ENCODE measurements around the gene GDF2. TPM values are rescaled to one million over a fixed set of nuclear protein-coding genes. Genes with fewer than 3 reads are reported as not detected.

GDF2 gene
- total RNA-seq, 1 experiment from 2014 or later, result not detected

- TF ChIP-seq, protein P1, sequence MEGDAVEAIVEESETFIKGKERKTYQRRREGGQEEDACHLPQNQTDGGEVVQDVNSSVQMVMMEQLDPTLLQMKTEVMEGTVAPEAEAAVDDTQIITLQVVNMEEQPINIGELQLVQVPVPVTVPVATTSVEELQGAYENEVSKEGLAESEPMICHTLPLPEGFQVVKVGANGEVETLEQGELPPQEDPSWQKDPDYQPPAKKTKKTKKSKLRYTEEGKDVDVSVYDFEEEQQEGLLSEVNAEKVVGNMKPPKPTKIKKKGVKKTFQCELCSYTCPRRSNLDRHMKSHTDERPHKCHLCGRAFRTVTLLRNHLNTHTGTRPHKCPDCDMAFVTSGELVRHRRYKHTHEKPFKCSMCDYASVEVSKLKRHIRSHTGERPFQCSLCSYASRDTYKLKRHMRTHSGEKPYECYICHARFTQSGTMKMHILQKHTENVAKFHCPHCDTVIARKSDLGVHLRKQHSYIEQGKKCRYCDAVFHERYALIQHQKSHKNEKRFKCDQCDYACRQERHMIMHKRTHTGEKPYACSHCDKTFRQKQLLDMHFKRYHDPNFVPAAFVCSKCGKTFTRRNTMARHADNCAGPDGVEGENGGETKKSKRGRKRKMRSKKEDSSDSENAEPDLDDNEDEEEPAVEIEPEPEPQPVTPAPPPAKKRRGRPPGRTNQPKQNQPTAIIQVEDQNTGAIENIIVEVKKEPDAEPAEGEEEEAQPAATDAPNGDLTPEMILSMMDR (conservative IDR thresholded peaks at IDR 0.05), result no peak
- Histone ChIP-seq H3K79me1 (ENCODE audit: insufficient read depth, low read depth, low read length, poor library complexity, severe bottlenecking) (no peaks in the 10 kb centered on the region), H2AFZ (ENCODE audit: low read length) (no peak overlapping the region), H4K20me1 (ENCODE audit: control insufficient read depth, insufficient read depth, insufficient read length) (no peaks in the 10 kb centered on the region), H2BK120ac (ENCODE audit: low read depth, low read length, poor library complexity, severe bottlenecking) (no peak overlapping the region), H2BK20ac (ENCODE audit: low read depth, low read length, poor library complexity, severe bottlenecking) (no peak overlapping the region), H4K8ac (replicated peaks; ENCODE audit: insufficient read length, low read depth, low read length) (no peak overlapping the region), H3K9me3 (ENCODE audit: control insufficient read depth, low read depth, low read length) (no peaks in the 10 kb centered on the region), H3K9ac (ENCODE audit: extremely low read depth, insufficient read length, low read length) (no peak overlapping the region), H3K18ac (ENCODE audit: insufficient read length, low read depth, low read length) (no peak overlapping the region), H3K4me1 (ENCODE audit: insufficient read depth, low read length) (no peaks in the 10 kb centered on the region), H3K23ac (ENCODE audit: insufficient read length, low read depth, low read length) (no peak overlapping the region), H2BK5ac (ENCODE audit: insufficient read length, low read length) (no peak overlapping the region), H4K5ac (ENCODE audit: insufficient read length, low read depth, low read length) (no peak overlapping the region), H3K23me2 (ENCODE audit: insufficient read length, low read depth, low read length, poor library complexity, severe bottlenecking) (no peaks in the 10 kb centered on the region), H3K27ac (ENCODE audit: insufficient read length, low read depth, low read length) (no peak overlapping the region), H3K4me2 (ENCODE audit: insufficient read depth, insufficient read length, low read length) (no peak overlapping the region), H3K14ac (ENCODE audit: insufficient read depth, low read length) (no peak overlapping the region), H2AK5ac (ENCODE audit: insufficient read length, low read length) (no peak overlapping the region), H4K91ac (ENCODE audit: insufficient read length, low read depth, low read length) (no peak overlapping the region), H3K79me2 (ENCODE audit: insufficient read depth, low read length) (no peaks in the 10 kb centered on the region), H2BK15ac (ENCODE audit: low read depth, low read length) (no peak overlapping the region), H3K4ac (ENCODE audit: low read depth, low read length) (no peak overlapping the region), H3K56ac (ENCODE audit: insufficient read length, low read depth, low read length) (no peak overlapping the region), H3K27me3 (ENCODE audit: insufficient read depth, low read length) (no peaks in the 10 kb centered on the region), H2BK12ac (ENCODE audit: insufficient read length, low read depth, low read length) (no peak overlapping the region), H3T11ph (ENCODE audit: low read length) (no peak overlapping the region)
- Mint-ChIP-seq H3K27ac (no peak overlapping the region), H3K9me3 (no peaks in the 10 kb centered on the region), H3K36me3 (ENCODE audit: insufficient read depth in 1 of 3, low read depth in 3 of 3) (no peaks in the 10 kb centered on the region), H3K27me3 (ENCODE audit: low read depth) (no peaks in the 10 kb centered on the region; the same call in 1 of the 2 replicates), H3K4me3 (no peak overlapping the region), H3K4me1 (peaks cover 5 to 10% of the 10 kb centered on the region in 2 experiments; a peak in 3 of 4 replicates)
- no CpG with 5 or more reads among the region's 12 CpGs for WGBS (ENCODE audit: extremely low coverage, insufficient read length, low lambda C conversion rate)
- no peak for DNase-seq
Observed at GRCh38 chr10:47357131-47357582, 34.9 kb downstream of the GDF2 start.
